BLaER1 treated with 17β-estradiol and CSF1 and Interleukin-3, amounts not matched to agents 10 nM and 100 nM (cell line): ENCODE data around the gene RABGAP1L.

ENCODE experiments used
- H3K27ac ChIP-seq, 11 experiments: shearing (Covaris generic); formaldehyde crosslinking; 2 replicates each; pipeline ENCODE4 v1.8.1; 2022
- H3K27me3 ChIP-seq, 11 experiments: shearing (Covaris generic); formaldehyde crosslinking; 2 replicates each; pipeline ENCODE4 v1.8.1; 2022
- H3K36me3 ChIP-seq, 11 experiments: shearing (Covaris generic); formaldehyde crosslinking; 2 replicates each; pipeline ENCODE4 v1.8.1; 2022
- H3K4me1 ChIP-seq, 10 experiments: shearing (Covaris generic); formaldehyde crosslinking; 2 replicates each; pipeline ENCODE4 v1.8.1; 2022
- H3K4me2 ChIP-seq, 11 experiments: shearing (Covaris generic); formaldehyde crosslinking; 2 replicates each; pipeline ENCODE4 v1.8.1; 2022
- H3K4me3 ChIP-seq, 10 experiments: shearing (Covaris generic); formaldehyde crosslinking; 2 replicates each; pipeline ENCODE4 v1.8.1; 2022
- H3K9ac ChIP-seq, 11 experiments: shearing (Covaris generic); formaldehyde crosslinking; 2 replicates each; pipeline ENCODE4 v1.8.1; 2022
- H3K9me3 ChIP-seq, 11 experiments: shearing (Covaris generic); formaldehyde crosslinking; replicated peaks in 1 of 11; 2 replicates each; pipeline ENCODE4 v1.8.1; 2022
- H4K20me1 ChIP-seq, 11 experiments: shearing (Covaris generic); formaldehyde crosslinking; 2 replicates each; pipeline ENCODE4 v1.8.1; 2022
- Cebpa-rat ChIP-seq, 11 experiments: shearing (Covaris generic); IDR thresholded peaks; 2 replicates each; pipeline ENCODE4 v1.8.1; 2022

Gene RABGAP1L

GRCh38 chr1:174217787-174218574 is 58.7 kb downstream of the RABGAP1L start:
- Histone ChIP-seq H3K36me3 (peaks cover 13 to 27% (median 17%) of the 10 kb centered on the region in 11 experiments; a peak in 20 of 22 replicates), H3K27me3 (no peaks in the 10 kb centered on the region), H3K9me3 (peaks cover 9 to 14% (median 10%) of the 10 kb centered on the region in 11 experiments; a peak in 17 of 22 replicates), H3K4me2 (no peak overlapping the region), H3K9ac (no peak overlapping the region), H3K27ac (no peak overlapping the region), H3K4me1 (no peaks in the 10 kb centered on the region; a peak in 2 of 20 replicates), H4K20me1 (peaks cover 0 to 18% (median 0%) of the 10 kb centered on the region in 11 experiments; a peak in 5 of 22 replicates), H3K4me3 (no peak overlapping the region)
- TF ChIP-seq Cebpa-rat (IDR thresholded peaks at IDR 0.05), result no peak

- Histone ChIP-seq H3K9ac (no peak overlapping the region), H3K4me2 (no peak overlapping the region), H3K9me3 (peaks cover 9 to 18% (median 12%) of the 10 kb centered on the region in 11 experiments; a peak in 17 of 22 replicates), H3K27ac (no peak overlapping the region), H3K4me1 (no peaks in the 10 kb centered on the region; a peak in 2 of 20 replicates), H3K27me3 (no peaks in the 10 kb centered on the region), H3K36me3 (peaks cover 13 to 34% (median 20%) of the 10 kb centered on the region in 11 experiments; a peak in 20 of 22 replicates), H3K4me3 (no peak overlapping the region), H4K20me1 (peaks cover 0 to 18% (median 0%) of the 10 kb centered on the region in 11 experiments; a peak in 5 of 22 replicates)
- TF ChIP-seq Cebpa-rat (IDR thresholded peaks at IDR 0.05), result no peak
Observed at GRCh38 chr1:174218983-174219382, 59.7 kb downstream of the RABGAP1L start.

- TF ChIP-seq Cebpa-rat (IDR thresholded peaks at IDR 0.05), result no peak
Observed at GRCh38 chr1:174219606-174220370, 60.5 kb downstream of the RABGAP1L start.

GRCh38 chr1:174221681-174222080 is 62.4 kb downstream of the RABGAP1L start:
- H3K4me3 ChIP-seq, result no peak overlapping the region
- no peak overlapping the region for H3K9ac ChIP-seq
- no peak overlapping the region for H3K27ac ChIP-seq
- peaks cover 13 to 50% (median 22%) of the 10 kb centered on the region in 11 experiments; a peak in 20 of 22 replicates for H3K36me3 ChIP-seq
- TF ChIP-seq Cebpa-rat (IDR thresholded peaks at IDR 0.05), result no peak
- H3K9me3 ChIP-seq, result peaks cover 9 to 18% (median 12%) of the 10 kb centered on the region in 11 experiments; a peak in 17 of 22 replicates
- peaks cover 0 to 18% (median 0%) of the 10 kb centered on the region in 11 experiments; a peak in 4 of 22 replicates for H4K20me1 ChIP-seq
- H3K4me2 ChIP-seq, result no peak overlapping the region
- no peaks in the 10 kb centered on the region; a peak in 2 of 20 replicates for H3K4me1 ChIP-seq
- H3K27me3 ChIP-seq, result no peaks in the 10 kb centered on the region

More at GRCh38 chr1:174219606-174220370, 60.5 kb downstream of the RABGAP1L start:
- Histone ChIP-seq H3K9me3 (peaks cover 9 to 18% (median 12%) of the 10 kb centered on the region in 11 experiments; a peak in 17 of 22 replicates), H3K9ac (no peak overlapping the region), H3K4me2 (no peak overlapping the region), H4K20me1 (peaks cover 0 to 18% (median 0%) of the 10 kb centered on the region in 11 experiments; a peak in 4 of 22 replicates), H3K27me3 (no peaks in the 10 kb centered on the region), H3K36me3 (peaks cover 13 to 38% (median 21%) of the 10 kb centered on the region in 11 experiments; a peak in 20 of 22 replicates), H3K4me1 (no peaks in the 10 kb centered on the region; a peak in 2 of 20 replicates), H3K27ac (no peak overlapping the region), H3K4me3 (no peak overlapping the region)

GRCh38 chr1:174222166-174222949 is 63.0 kb downstream of the RABGAP1L start:
- Histone ChIP-seq H3K36me3 (peaks cover 13 to 50% (median 22%) of the 10 kb centered on the region in 11 experiments; a peak in 20 of 22 replicates), H3K4me2 (no peak overlapping the region), H3K27me3 (no peaks in the 10 kb centered on the region), H3K9ac (no peak overlapping the region), H3K4me1 (no peaks in the 10 kb centered on the region; a peak in 2 of 20 replicates), H3K9me3 (peaks cover 9 to 18% (median 12%) of the 10 kb centered on the region in 11 experiments; a peak in 17 of 22 replicates), H3K4me3 (no peak overlapping the region), H4K20me1 (peaks cover 0 to 15% (median 0%) of the 10 kb centered on the region in 11 experiments; a peak in 4 of 22 replicates), H3K27ac (no peak overlapping the region)
- TF ChIP-seq Cebpa-rat (IDR thresholded peaks at IDR 0.05), result no peak

- Histone ChIP-seq H3K4me1 (no peaks in the 10 kb centered on the region; a peak in 1 of 20 replicates), H4K20me1 (no peaks in the 10 kb centered on the region), H3K9ac (no peak overlapping the region), H3K4me3 (no peak overlapping the region), H3K27ac (no peak overlapping the region), H3K9me3 (peaks cover 9 to 18% (median 12%) of the 10 kb centered on the region in 11 experiments; a peak in 17 of 22 replicates), H3K4me2 (no peak overlapping the region), H3K36me3 (peaks cover 13 to 61% (median 22%) of the 10 kb centered on the region in 11 experiments; a peak in 20 of 22 replicates), H3K27me3 (no peaks in the 10 kb centered on the region)
- TF ChIP-seq Cebpa-rat (IDR thresholded peaks at IDR 0.05), result no peak
Observed at GRCh38 chr1:174224641-174225040, 65.3 kb downstream of the RABGAP1L start.

- no peak overlapping the region for H3K9ac ChIP-seq
- no peak overlapping the region for H3K27ac ChIP-seq
- no peak for TF ChIP-seq Cebpa-rat (IDR thresholded peaks at IDR 0.05)
- no peak overlapping the region for H3K4me2 ChIP-seq
- H3K4me3 ChIP-seq, result no peak overlapping the region
- peaks cover 13 to 63% (median 22%) of the 10 kb centered on the region in 11 experiments; a peak in 20 of 22 replicates for H3K36me3 ChIP-seq
- H3K27me3 ChIP-seq, result no peaks in the 10 kb centered on the region
- H4K20me1 ChIP-seq, result no peaks in the 10 kb centered on the region
- H3K4me1 ChIP-seq, result no peaks in the 10 kb centered on the region
- peaks cover 9 to 18% (median 12%) of the 10 kb centered on the region in 11 experiments; a peak in 17 of 22 replicates for H3K9me3 ChIP-seq
Observed at GRCh38 chr1:174225499-174226204, 66.3 kb downstream of the RABGAP1L start.

- H3K4me2 ChIP-seq, result no peak overlapping the region
- no peak for TF ChIP-seq Cebpa-rat (IDR thresholded peaks at IDR 0.05)
- no peak overlapping the region for H3K27ac ChIP-seq
- H4K20me1 ChIP-seq, result no peaks in the 10 kb centered on the region
- H3K9me3 ChIP-seq, result peaks cover 0 to 17% (median 6%) of the 10 kb centered on the region in 11 experiments; a peak in 14 of 22 replicates
- no peak overlapping the region for H3K9ac ChIP-seq
- no peak overlapping the region for H3K4me3 ChIP-seq
- peaks cover 8 to 51% (median 17%) of the 10 kb centered on the region in 11 experiments; a peak in 21 of 22 replicates for H3K36me3 ChIP-seq
- H3K4me1 ChIP-seq, result no peaks in the 10 kb centered on the region
- no peaks in the 10 kb centered on the region for H3K27me3 ChIP-seq
Observed at GRCh38 chr1:174230399-174230798, 71.1 kb downstream of the RABGAP1L start.
